HepG2 (cell line): Measurements from ENCODE around the gene LCP2. TPM values are rescaled to one million over a fixed set of nuclear protein-coding genes. Genes with fewer than 3 reads are reported as not detected.

Source experiments
- ATAC-seq: fragments of 200-7000 bp; cut with Tn5 transposase; 3 replicates; pipeline ENCODE4 v1.9.1; 2020; ENCODE audit warnings: mild to moderate bottlenecking, moderate library complexity
- BruUV-seq: library from RNA; stranded (reverse); fragments of 400-500 nt; replicated peaks from 2 replicates; lab custom pipeline; 2021; lab: Mats Ljungman, UMichigan
- CTCF ChIA-PET: fragments of 300-600 bp; formaldehyde crosslinking; extraction: SDS; loops from one replicate; lab custom pipeline; 2021; ENCODE audit warnings: low total read pairs, inconsistent platforms, low intra/inter-chr PET ratio; lab: Yijun Ruan, JAX
- POLR2A ChIA-PET: fragments of 350-600 bp; sonication (Branson Sonifier 250); formaldehyde crosslinking; loops from one replicate; lab custom pipeline; 2020; ENCODE audit warnings: antibody characterized with exemption, inconsistent platforms; lab: Yijun Ruan, JAX
- DNase-seq: peaks from one replicate; pipeline ENCODE4 v3.0.0-alpha.2; 2015; ENCODE audit warnings: low spot score
- FAIRE-seq: peaks from 3 replicates; lab custom pipeline; 2011; peaks lifted over from hg19 to GRCh38; lab: Jason Lieb, UNC
- H2AFZ ChIP-seq: one replicate; pipeline ENCODE4 v1.6.1; 2011; ENCODE audit warnings: low read length, inconsistent platforms
- H3K27ac ChIP-seq: fragments of 300-600 bp; 3 replicates; pipeline ENCODE4 v1.8.0; 2011; ENCODE audit warnings: mixed run types, mild to moderate bottlenecking, mixed read lengths, low read length, inconsistent platforms; ENCODE audit not compliant: insufficient read depth; ENCODE audit errors: extremely low read length
- H3K27me3 ChIP-seq, 2 experiments: fragments of 200-600 bp in 1 of 2; 2 replicates in 1 of 2; 3 replicates in 1 of 2; pipeline versions ENCODE4 v1.6.0 to v1.8.0; 2011; ENCODE audit warnings: low read length in 2 of 2, mild to moderate bottlenecking in 2 of 2, moderate library complexity in 2 of 2, inconsistent platforms in 1 of 2; ENCODE audit not compliant: insufficient read depth in 2 of 2, control insufficient read depth in 1 of 2
- H3K36me3 ChIP-seq, 2 experiments: fragments of 200-600 bp in 1 of 2; replicated peaks in 1 of 2; 2 replicates in 1 of 2; 3 replicates in 1 of 2; pipeline versions ENCODE4 v1.5.1 to v1.8.0; 2011; ENCODE audit warnings: low read length in 2 of 2, inconsistent platforms in 1 of 2; ENCODE audit not compliant: insufficient read depth in 2 of 2, control insufficient read depth in 1 of 2
- H3K4me1 ChIP-seq: 2 replicates; pipeline ENCODE4 v1.5.1; 2012; ENCODE audit warnings: low read length, inconsistent platforms; ENCODE audit not compliant: insufficient read depth
- H3K4me2 ChIP-seq: 2 replicates; pipeline ENCODE4 v1.6.0; 2011; ENCODE audit warnings: low read depth, low read length, inconsistent platforms
- H3K4me3 ChIP-seq, 3 experiments: fragments of 200-600 bp in 1 of 3; sonication (generic), shearing (Covaris generic) in 1 of 3; replicated peaks in 1 of 3; 2 replicates each; pipeline ENCODE4 v1.5.1; 2011 to 2016; ENCODE audit warnings: low read length in 3 of 3, inconsistent platforms in 2 of 3, low read depth in 2 of 3, mild to moderate bottlenecking in 2 of 3, control low read depth in 1 of 3, mixed read lengths in 1 of 3; ENCODE audit not compliant: insufficient read depth in 1 of 3
- H3K79me2 ChIP-seq: one replicate; pipeline ENCODE4 v1.6.1; 2011; ENCODE audit warnings: low read length, inconsistent platforms; ENCODE audit not compliant: insufficient read depth
- H3K9ac ChIP-seq: 2 replicates; pipeline ENCODE4 v1.6.0; 2011; ENCODE audit warnings: mild to moderate bottlenecking, low read depth, low read length, inconsistent platforms; ENCODE audit not compliant: insufficient read depth
- H3K9me3 ChIP-seq: 2 replicates; pipeline ENCODE4 v1.5.1; 2012; ENCODE audit warnings: mild to moderate bottlenecking, low read length
- H4K20me1 ChIP-seq: 2 replicates; pipeline ENCODE4 v1.6.0; 2011; ENCODE audit warnings: inconsistent platforms, mild to moderate bottlenecking, low read length, moderate library complexity; ENCODE audit not compliant: insufficient read depth
- ATRX ChIP-seq: sonication (generic); formaldehyde crosslinking; IDR thresholded peaks from 2 replicates; pipeline ENCODE4 v1.4.0; 2020; ENCODE audit warnings: missing genetic modification reagents, borderline replicate concordance
- CBX1 ChIP-seq: IDR thresholded peaks from one replicate; pipeline ENCODE4 v1.6.1; 2016; ENCODE audit warnings: antibody characterized with exemption, low read depth
- CCDC6 ChIP-seq: sonication (generic); formaldehyde crosslinking; IDR thresholded peaks from 2 replicates; pipeline ENCODE4 v1.8.1; 2022; ENCODE audit warnings: mild to moderate bottlenecking, missing genetic modification reagents, moderate library complexity
- FOXO1 ChIP-seq: sonication (generic); formaldehyde crosslinking; IDR thresholded peaks from 2 replicates; pipeline ENCODE4 v1.4.0; 2020; ENCODE audit warnings: missing genetic modification reagents
- NCOA5 ChIP-seq: sonication (generic); formaldehyde crosslinking; IDR thresholded peaks from 2 replicates; pipeline ENCODE4 v1.4.0; 2020; ENCODE audit warnings: missing genetic modification reagents
- NPAS2 ChIP-seq: sonication (generic); formaldehyde crosslinking; IDR thresholded peaks from 2 replicates; pipeline ENCODE4 v1.8.0; 2022; ENCODE audit warnings: mild to moderate bottlenecking, missing genetic modification reagents, borderline replicate concordance
- SNAPC2 ChIP-seq: sonication (generic); formaldehyde crosslinking; IDR thresholded peaks from 2 replicates; pipeline ENCODE4 v1.8.1; 2022; ENCODE audit warnings: mild to moderate bottlenecking, missing genetic modification reagents
- SRSF4 ChIP-seq: fragments of 200-400 bp; formaldehyde crosslinking; IDR thresholded peaks from one replicate; pipeline ENCODE4 v1.6.1; 2018; ENCODE audit warnings: mild to moderate bottlenecking, low read depth, low read length, moderate library complexity; ENCODE audit not compliant: poor library complexity, severe bottlenecking
- SYNCRIP ChIP-seq: fragments of 200-400 bp; formaldehyde crosslinking; IDR thresholded peaks from 2 replicates; pipeline ENCODE4 v1.6.1; 2018; ENCODE audit warnings: mild to moderate bottlenecking, low read depth, low read length; ENCODE audit not compliant: insufficient read depth
- ZHX1 ChIP-seq: sonication (generic); formaldehyde crosslinking; IDR thresholded peaks from 2 replicates; pipeline ENCODE4 v1.8.1; 2022; ENCODE audit warnings: low read depth, mild to moderate bottlenecking, missing genetic modification reagents
- ZNF17 ChIP-seq: sonication (generic); formaldehyde crosslinking; IDR thresholded peaks from 2 replicates; pipeline ENCODE4 v1.5.0; 2020; ENCODE audit warnings: mild to moderate bottlenecking, missing genetic modification reagents
- ZNF280B ChIP-seq: sonication (generic); formaldehyde crosslinking; IDR thresholded peaks from 2 replicates; pipeline ENCODE4 v1.5.0; 2020; ENCODE audit warnings: missing genetic modification reagents, mild to moderate bottlenecking, borderline replicate concordance
- ZNF570 ChIP-seq: sonication (generic); formaldehyde crosslinking; IDR thresholded peaks from 2 replicates; pipeline ENCODE4 v1.4.0; 2020; ENCODE audit warnings: mild to moderate bottlenecking, missing genetic modification reagents, borderline replicate concordance
- ZNF7 ChIP-seq: IDR thresholded peaks from 2 replicates; pipeline ENCODE4 v1.6.1; 2016; ENCODE audit warnings: missing biosample characterization, missing genetic modification reagents
- ZNF747 ChIP-seq: sonication (generic); formaldehyde crosslinking; IDR thresholded peaks from 2 replicates; pipeline ENCODE4 v1.8.1; 2023; ENCODE audit warnings: missing genetic modification reagents, mild to moderate bottlenecking, borderline replicate concordance
- ZNF75D ChIP-seq: sonication (generic); formaldehyde crosslinking; IDR thresholded peaks from 2 replicates; pipeline ENCODE4 v1.8.1; 2023; ENCODE audit warnings: missing genetic modification reagents, mild to moderate bottlenecking, borderline replicate concordance
- WGBS: methylation state at CpG from one replicate; pipeline ENCODE4 v1.1.6; 2017; ENCODE audit warnings: low lambda C conversion rate; 5-methylcytosine and 5-hydroxymethylcytosine counted together
- in situ Hi-C: cut with HindIII; loops from 2 replicates; pipeline ENCODE4 v1.10.0; 2017; ENCODE audit warnings: low pct_unique_long_range_greater_than_20kb; ENCODE audit not compliant: extremely low pct_ligation_motif_present
- intact Hi-C: fragments of 100-400 bp; cut with micrococcal nuclease; formaldehyde crosslinking; loops from one replicate; pipeline ENCODE4 v1.10.0; 2022; ENCODE audit not compliant: unreplicated experiment
- polyA plus RNA-seq, 8 experiments: library from polyadenylated mRNA; depleted of rRNA in 3 of 8; stranded (reverse) in 7 of 8; unstranded in 1 of 8; fragments of >200 nt; fragmentation: Illumina TruSeq in 4 of 8; extraction: Trizol in 4 of 8; gene quantifications; 2 replicates each; pipeline versions ENCODE4 v1.2.1 to v1.2.3, GENCODE V29; 2011 to 2016; ENCODE audit warnings: low read depth in 4 of 8, missing spikeins in 1 of 8, mixed read lengths in 1 of 8; ENCODE audit not compliant: insufficient read depth in 1 of 8
- total RNA-seq, 5 experiments: library from RNA; depleted of rRNA; stranded (reverse); fragments of >200 nt; fragmentation: Illumina TruSeq; extraction: Trizol; gene quantifications; 2 replicates each; pipeline ENCODE4 v1.2.3, GENCODE V29; 2016; ENCODE audit warnings: low read depth in 1 of 5
- TF ChIP-seq, protein P1 (sequence below): sonication (generic); formaldehyde crosslinking; IDR thresholded peaks from 2 replicates; pipeline ENCODE4 v1.4.0; 2020; ENCODE audit warnings: mild to moderate bottlenecking, missing genetic modification reagents

LCP2 gene
- total and polyA plus RNA-seq, 2 of the 13 experiments (the other 11 are each of a cell fraction or from before 2014, with no cell fraction given) = not detected

DNA sequence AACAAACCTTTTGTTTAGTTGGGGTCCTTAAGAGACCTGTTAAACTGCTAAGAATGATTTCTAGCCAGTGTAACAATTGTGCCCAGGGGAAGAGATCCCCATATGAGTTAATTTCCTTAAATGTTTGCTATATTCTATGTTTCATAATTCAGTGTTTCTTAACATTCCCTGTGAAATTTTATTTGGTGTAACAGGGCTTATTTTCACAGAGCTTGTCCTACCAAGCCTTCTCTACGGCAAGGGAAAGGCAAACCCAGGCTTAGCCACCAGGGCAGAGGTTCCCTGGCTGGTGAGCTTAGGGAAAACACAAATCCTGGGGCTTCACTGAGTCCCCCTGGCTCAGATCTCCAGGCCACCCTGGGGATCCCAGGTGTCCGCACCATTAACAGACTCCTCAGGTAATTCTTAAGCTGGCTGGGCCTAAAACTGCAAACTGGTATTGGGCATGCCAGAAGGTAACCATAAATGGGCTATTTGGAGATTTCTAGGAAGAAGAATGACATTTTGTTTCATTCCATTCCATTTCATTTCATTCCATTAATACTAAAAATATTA lies 17.0 kb upstream of the LCP2 start:
- Histone ChIP-seq H2AFZ (no peak overlapping the region), H3K27ac (no peak overlapping the region), H3K9ac (no peak overlapping the region), H3K4me1 (no peaks in the 10 kb centered on the region), H3K27me3 (no peaks in the 10 kb centered on the region), H3K9me3 (no peaks in the 10 kb centered on the region), H3K4me2 (no peak overlapping the region), H3K36me3 (no peaks in the 10 kb centered on the region), H3K79me2 (no peaks in the 10 kb centered on the region)
- ATAC-seq (no peak), FAIRE-seq (no peak)
- intact Hi-C loops = no loop called here
- POLR2A ChIA-PET = no interaction called here
- TF ChIP-seq ZNF570 (CRISPR knock-in tag) (no peak), ZNF7 (CRISPR knock-in tag) (no peak), ZNF17 (CRISPR knock-in tag) (no peak), NCOA5 (no peak), ZHX1 (no peak), NPAS2 (CRISPR knock-in tag) (no peak), SYNCRIP (no peak), SRSF4 (no peak), CCDC6 (no peak), CBX1 (no peak), ZNF747 (CRISPR knock-in tag) (no peak), ATRX (CRISPR knock-in tag) (no peak), ZNF75D (no peak), FOXO1 (CRISPR knock-in tag) (no peak), SNAPC2 (CRISPR knock-in tag) (no peak), ZNF280B (CRISPR knock-in tag) (no peak)
- TF ChIP-seq, protein P1, sequence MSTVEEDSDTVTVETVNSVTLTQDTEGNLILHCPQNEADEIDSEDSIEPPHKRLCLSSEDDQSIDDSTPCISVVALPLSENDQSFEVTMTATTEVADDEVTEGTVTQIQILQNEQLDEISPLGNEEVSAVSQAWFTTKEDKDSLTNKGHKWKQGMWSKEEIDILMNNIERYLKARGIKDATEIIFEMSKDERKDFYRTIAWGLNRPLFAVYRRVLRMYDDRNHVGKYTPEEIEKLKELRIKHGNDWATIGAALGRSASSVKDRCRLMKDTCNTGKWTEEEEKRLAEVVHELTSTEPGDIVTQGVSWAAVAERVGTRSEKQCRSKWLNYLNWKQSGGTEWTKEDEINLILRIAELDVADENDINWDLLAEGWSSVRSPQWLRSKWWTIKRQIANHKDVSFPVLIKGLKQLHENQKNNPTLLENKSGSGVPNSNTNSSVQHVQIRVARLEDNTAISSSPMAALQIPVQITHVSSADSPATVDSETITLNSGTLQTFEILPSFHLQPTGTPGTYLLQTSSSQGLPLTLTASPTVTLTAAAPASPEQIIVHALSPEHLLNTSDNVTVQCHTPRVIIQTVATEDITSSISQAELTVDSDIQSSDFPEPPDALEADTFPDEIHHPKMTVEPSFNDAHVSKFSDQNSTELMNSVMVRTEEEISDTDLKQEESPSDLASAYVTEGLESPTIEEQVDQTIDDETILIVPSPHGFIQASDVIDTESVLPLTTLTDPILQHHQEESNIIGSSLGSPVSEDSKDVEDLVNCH (CRISPR knock-in tag) = no peak
- TF ChIP-seq, all 625 proteins: peak for 0
- Histone ChIP-seq H4K20me1 (no peaks in the 10 kb centered on the region), H3K4me3 (no peak overlapping the region)
- DNase-seq = no peak
- no TSS peak for BruUV-seq
- CTCF ChIA-PET = no interaction called here
- in situ Hi-C loops = no loop called here
- WGBS = 0% methylated on average over 2 of the region's 2 CpGs
